Stimulated activated CD8-positive, alpha-beta memory T cell treated with anti-CD3 and anti-CD28 coated beads, Interleukin-12 subunit alpha, Interleukin-12 subunit beta, amount 100 ng/mL, for 24 hours (primary cell): ENCODE measurements around the gene LRRK1.

Source experiments
- DNase-seq: peaks from one replicate; pipeline ENCODE4 v3.0.0-alpha.2; 2020; ENCODE audit errors: extremely low read depth

LRRK1 gene

GRCh38 chr15:100909989-100910955 lies 8.9 kb upstream of the LRRK1 start:
- no peak for DNase-seq

GRCh38 chr15:100911086-100911485 lies 8.1 kb upstream of the LRRK1 start:
- no peak for DNase-seq

- DNase-seq: no peak
These were observed 5.2 kb upstream of the LRRK1 start for GRCh38 chr15:100913961-100914360.

GRCh38 chr15:100914876-100915275 lies 4.3 kb upstream of the LRRK1 start:
- no peak for DNase-seq

- peak; percentile 30 for DNase-seq
These were observed 995 bp upstream of the LRRK1 start for GRCh38 chr15:100918034-100918689.

- DNase-seq: no peak
These were observed 586 bp downstream of the LRRK1 start for GRCh38 chr15:100919481-100920405.

- no peak for DNase-seq
These were observed 1.5 kb downstream of the LRRK1 start for GRCh38 chr15:100920516-100921135.

- no peak for DNase-seq
These were observed 3.3 kb downstream of the LRRK1 start for GRCh38 chr15:100922192-100923040.

- DNase-seq: no peak
These were observed 3.9 kb downstream of the LRRK1 start for GRCh38 chr15:100923076-100923475.

GRCh38 chr15:100923902-100924301 lies 4.7 kb downstream of the LRRK1 start:
- DNase-seq: no peak

GRCh38 chr15:100924436-100924835 lies 5.3 kb downstream of the LRRK1 start:
- no peak for DNase-seq

GRCh38 chr15:100925480-100925879 lies 6.3 kb downstream of the LRRK1 start:
- DNase-seq: no peak

- DNase-seq: no peak
These were observed 7.1 kb downstream of the LRRK1 start for GRCh38 chr15:100926258-100926657.

GRCh38 chr15:100926971-100927756 lies 8.0 kb downstream of the LRRK1 start:
- DNase-seq: no peak

- no peak for DNase-seq
These were observed 9.6 kb downstream of the LRRK1 start for GRCh38 chr15:100928632-100929280.

- no peak for DNase-seq
These were observed 10.5 kb downstream of the LRRK1 start for GRCh38 chr15:100929641-100930042.

GRCh38 chr15:100930306-100930848 lies 11.2 kb downstream of the LRRK1 start:
- DNase-seq: no peak

GRCh38 chr15:100931143-100931890 lies 12.2 kb downstream of the LRRK1 start:
- no peak for DNase-seq
